BJ (cell line): ENCODE measurements around the gene DPP10. TPM values are rescaled to one million over a fixed set of nuclear protein-coding genes. Genes with fewer than 3 reads are reported as not detected.

Experiments
- CTCF ChIA-PET: fragments of 350-600 bp; formaldehyde crosslinking; extraction: SDS; loops from one replicate; lab custom pipeline; 2021; ENCODE audit warnings: antibody characterized with exemption, inconsistent platforms; lab: Yijun Ruan, JAX
- POLR2A ChIA-PET: fragments of 300-600 bp; sonication (Branson Sonifier 250); formaldehyde crosslinking; extraction: SDS; loops from one replicate; lab custom pipeline; 2021; ENCODE audit warnings: antibody characterized with exemption; lab: Charles Lee
- DNase-seq: peaks from one replicate; pipeline ENCODE4 v3.0.0-alpha.2; 2011; ENCODE audit warnings: low read depth
- H3K27me3 ChIP-seq: 2 replicates; pipeline ENCODE4 v1.6.0; 2011; ENCODE audit warnings: low read length; ENCODE audit not compliant: control insufficient read depth, insufficient read depth
- H3K36me3 ChIP-seq: 2 replicates; pipeline ENCODE4 v1.5.1; 2011; ENCODE audit warnings: low read length; ENCODE audit not compliant: control insufficient read depth, insufficient read depth
- H3K4me3 ChIP-seq: 2 replicates; pipeline ENCODE4 v1.5.1; 2011; ENCODE audit warnings: low read depth, mild to moderate bottlenecking, control low read depth, low read length
- CTCF ChIP-seq: IDR thresholded peaks from 2 replicates; pipeline ENCODE4 v1.5.1; 2011; ENCODE audit warnings: low read depth, mild to moderate bottlenecking, control low read depth, inconsistent platforms, low read length, moderate library complexity; ENCODE audit not compliant: insufficient read depth
- polyA plus RNA-seq: library from polyadenylated mRNA; depleted of rRNA; stranded (reverse); fragments of >200 nt; gene quantifications from 2 replicates; pipeline ENCODE4 v1.2.3, GENCODE V29; 2011

Gene DPP10
- polyA plus RNA-seq, 1 experiment: not detected

DNA sequence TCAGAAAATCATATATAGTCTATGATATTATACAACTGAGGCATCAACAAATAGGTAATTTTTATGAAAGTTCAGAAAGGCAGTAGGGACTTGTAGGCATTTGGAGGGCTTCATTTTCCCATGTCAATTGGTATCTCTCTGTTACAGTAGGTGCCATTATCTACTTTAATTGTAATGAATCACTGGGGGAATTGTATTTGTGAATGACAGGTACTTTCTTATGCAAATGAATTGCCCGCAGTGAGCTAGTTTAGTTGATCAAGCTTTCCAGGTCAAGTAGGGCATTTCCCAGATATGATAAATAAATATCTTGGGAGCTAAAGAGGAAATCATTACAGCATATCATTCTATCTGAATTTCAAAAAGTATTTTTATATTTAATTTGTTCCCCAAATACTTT, 1116.3 kb downstream of the DPP10 start:
- POLR2A ChIA-PET: no interaction called here
- DNase-seq: no peak
- CTCF ChIA-PET: no interaction called here
- H3K27me3 ChIP-seq: no peaks in the 10 kb centered on the region
- no peaks in the 10 kb centered on the region for H3K36me3 ChIP-seq
- no peak overlapping the region for H3K4me3 ChIP-seq
- no peak for TF ChIP-seq CTCF

- CTCF ChIA-PET: interaction anchor here (1.3 kb wide), 1 partner anchor 10 kb away, joined by 3 read pairs; no protein-coding TSS in a partner anchor
- no peak overlapping the region for H3K4me3 ChIP-seq
- H3K36me3 ChIP-seq: no peaks in the 10 kb centered on the region
- DNase-seq: no peak
- TF ChIP-seq CTCF: no peak
- no peaks in the 10 kb centered on the region for H3K27me3 ChIP-seq
- POLR2A ChIA-PET: no interaction called here
Observed at GRCh38 chr2:115560666-115561065, 1118.2 kb downstream of the DPP10 start.

GRCh38 chr2:115568643-115569042, 1126.2 kb downstream of the DPP10 start:
- POLR2A ChIA-PET: no interaction called here
- H3K27me3 ChIP-seq: no peaks in the 10 kb centered on the region
- CTCF ChIA-PET: no interaction called here

DNA sequence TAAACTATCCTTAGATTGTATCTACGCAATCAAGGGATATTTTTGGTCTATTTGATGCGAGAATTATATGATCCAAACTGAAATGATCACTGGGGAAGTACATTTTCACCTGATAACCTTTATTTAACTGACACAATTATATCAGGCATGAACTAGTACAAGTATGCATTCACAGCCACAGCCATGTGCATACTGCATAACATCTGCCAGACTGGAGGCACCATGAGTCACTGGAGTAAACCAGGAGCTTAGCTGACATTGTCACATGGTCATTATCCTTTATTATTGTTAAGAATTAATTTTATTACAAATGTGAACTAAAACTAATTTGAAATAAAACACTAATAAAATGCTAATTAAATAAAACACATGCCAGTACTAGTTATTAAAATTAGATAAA, 1127.1 kb downstream of the DPP10 start:
- no peak for TF ChIP-seq CTCF
- ChIA-PET CTCF (no interaction called here), POLR2A (no interaction called here)
- no peaks in the 10 kb centered on the region for H3K27me3 ChIP-seq
- H3K4me3 ChIP-seq: no peak overlapping the region
- no peak for DNase-seq
- no peaks in the 10 kb centered on the region for H3K36me3 ChIP-seq

More at GRCh38 chr2:115568643-115569042, 1126.2 kb downstream of the DPP10 start:
- Histone ChIP-seq H3K36me3 (no peaks in the 10 kb centered on the region), H3K4me3 (no peak overlapping the region)
- no peak for TF ChIP-seq CTCF
- DNase-seq: no peak

GRCh38 chr2:115572746-115573145, 1130.3 kb downstream of the DPP10 start:
- TF ChIP-seq CTCF: no peak
- POLR2A ChIA-PET: no interaction called here

More at GRCh38 chr2:115572746-115573145, 1130.3 kb downstream of the DPP10 start:
- CTCF ChIA-PET: no interaction called here
- Histone ChIP-seq H3K4me3 (no peak overlapping the region), H3K36me3 (no peaks in the 10 kb centered on the region), H3K27me3 (no peaks in the 10 kb centered on the region)
- DNase-seq: no peak
